ENCODE measurements around the gene GLIPR1. TPM values are rescaled to one million over a fixed set of nuclear protein-coding genes. Genes with fewer than 3 reads are reported as not detected.

GLIPR1 gene
- total RNA-seq, 1 experiment from 2014 or later, result 0.13 TPM

DNA sequence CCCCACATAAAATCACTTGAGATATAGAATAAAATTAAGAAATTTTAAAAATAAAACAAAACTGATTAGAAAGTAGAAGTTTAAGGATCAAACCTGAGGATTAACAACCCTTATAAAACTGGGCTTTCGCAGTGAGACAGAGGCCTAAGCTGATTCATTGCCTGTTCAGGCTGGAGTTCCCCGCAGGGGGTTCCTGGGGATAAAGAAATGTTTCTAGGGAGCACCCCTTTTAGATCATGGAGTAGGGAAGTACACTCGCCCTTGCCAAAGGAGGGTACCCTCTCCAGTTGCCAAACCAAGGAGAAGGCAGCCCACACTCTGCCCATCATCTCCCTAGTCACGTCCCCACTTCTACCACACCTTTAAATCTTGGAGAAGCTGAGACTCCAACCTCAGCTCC is 6.8 kb downstream of the GLIPR1 start:
- Histone ChIP-seq H3K79me2 (ENCODE audit: insufficient read depth, low read length) (no peaks in the 10 kb centered on the region), H3K23ac (ENCODE audit: insufficient read length, low read depth, low read length) (no peak overlapping the region), H3K14ac (ENCODE audit: insufficient read depth, low read length) (no peak overlapping the region), H2BK15ac (ENCODE audit: low read depth, low read length) (no peak overlapping the region), H3K23me2 (ENCODE audit: insufficient read length, low read depth, low read length, poor library complexity, severe bottlenecking) (no peaks in the 10 kb centered on the region), H3K56ac (ENCODE audit: insufficient read length, low read depth, low read length) (no peak overlapping the region), H4K8ac (replicated peaks; ENCODE audit: insufficient read length, low read depth, low read length) (no peak overlapping the region), H2AK5ac (ENCODE audit: insufficient read length, low read length) (no peak overlapping the region), H2BK5ac (ENCODE audit: insufficient read length, low read length) (no peak overlapping the region), H3K79me1 (ENCODE audit: insufficient read depth, low read depth, low read length, poor library complexity, severe bottlenecking) (no peaks in the 10 kb centered on the region), H3K9me3 (ENCODE audit: control insufficient read depth, low read depth, low read length) (no peaks in the 10 kb centered on the region), H3K18ac (ENCODE audit: insufficient read length, low read depth, low read length) (no peak overlapping the region), H4K20me1 (ENCODE audit: control insufficient read depth, insufficient read depth, insufficient read length) (no peaks in the 10 kb centered on the region), H3K4me1 (ENCODE audit: insufficient read depth, low read length) (peaks cover 2% of the 10 kb centered on the region; the same call in 1 of the 2 replicates), H2BK12ac (ENCODE audit: insufficient read length, low read depth, low read length) (peak overlapping the region; percentile 37), H3K4ac (ENCODE audit: low read depth, low read length) (no peak overlapping the region), H3K4me2 (ENCODE audit: insufficient read depth, insufficient read length, low read length) (no peak overlapping the region), H3T11ph (ENCODE audit: low read length) (no peak overlapping the region), H4K91ac (ENCODE audit: insufficient read length, low read depth, low read length) (no peak overlapping the region), H3K27me3 (ENCODE audit: insufficient read depth, low read length) (no peaks in the 10 kb centered on the region), H3K27ac (ENCODE audit: insufficient read length, low read depth, low read length) (no peak overlapping the region), H2BK20ac (ENCODE audit: low read depth, low read length, poor library complexity, severe bottlenecking) (no peak overlapping the region), H2BK120ac (ENCODE audit: low read depth, low read length, poor library complexity, severe bottlenecking) (peak overlapping the region; percentile 23), H2AFZ (ENCODE audit: low read length) (no peak overlapping the region), H3K9ac (ENCODE audit: extremely low read depth, insufficient read length, low read length) (no peak overlapping the region), H4K5ac (ENCODE audit: insufficient read length, low read depth, low read length) (no peak overlapping the region)
- no peaks in the 10 kb centered on the region for H3K36me3 Mint-ChIP-seq (ENCODE audit: insufficient read depth in 1 of 3, low read depth in 3 of 3)
- no peaks in the 10 kb centered on the region for H3K9me3 Mint-ChIP-seq
- TF ChIP-seq, protein P1, sequence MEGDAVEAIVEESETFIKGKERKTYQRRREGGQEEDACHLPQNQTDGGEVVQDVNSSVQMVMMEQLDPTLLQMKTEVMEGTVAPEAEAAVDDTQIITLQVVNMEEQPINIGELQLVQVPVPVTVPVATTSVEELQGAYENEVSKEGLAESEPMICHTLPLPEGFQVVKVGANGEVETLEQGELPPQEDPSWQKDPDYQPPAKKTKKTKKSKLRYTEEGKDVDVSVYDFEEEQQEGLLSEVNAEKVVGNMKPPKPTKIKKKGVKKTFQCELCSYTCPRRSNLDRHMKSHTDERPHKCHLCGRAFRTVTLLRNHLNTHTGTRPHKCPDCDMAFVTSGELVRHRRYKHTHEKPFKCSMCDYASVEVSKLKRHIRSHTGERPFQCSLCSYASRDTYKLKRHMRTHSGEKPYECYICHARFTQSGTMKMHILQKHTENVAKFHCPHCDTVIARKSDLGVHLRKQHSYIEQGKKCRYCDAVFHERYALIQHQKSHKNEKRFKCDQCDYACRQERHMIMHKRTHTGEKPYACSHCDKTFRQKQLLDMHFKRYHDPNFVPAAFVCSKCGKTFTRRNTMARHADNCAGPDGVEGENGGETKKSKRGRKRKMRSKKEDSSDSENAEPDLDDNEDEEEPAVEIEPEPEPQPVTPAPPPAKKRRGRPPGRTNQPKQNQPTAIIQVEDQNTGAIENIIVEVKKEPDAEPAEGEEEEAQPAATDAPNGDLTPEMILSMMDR (conservative IDR thresholded peaks at IDR 0.05), result no peak
- no peaks in the 10 kb centered on the region for H3K27me3 Mint-ChIP-seq (ENCODE audit: low read depth)
- peaks cover 21 to 33% of the 10 kb centered on the region in 2 experiments for H3K4me1 Mint-ChIP-seq
- peak overlapping the region; percentile 23 to 64 (median 63); a peak in 2 of 7 replicates for H3K27ac Mint-ChIP-seq
- WGBS (ENCODE audit: extremely low coverage, insufficient read length, low lambda C conversion rate), result no CpG with 5 or more reads among the region's 4 CpGs
- DNase-seq, result no peak
- H3K4me3 Mint-ChIP-seq, result no peak overlapping the region
